ENCODE data around the gene CARD19. TPM values are rescaled to one million over a fixed set of nuclear protein-coding genes. Genes with fewer than 3 reads are reported as not detected.

The CARD19 gene
- total and polyA plus RNA-seq, 9 of the 15 experiments (the other 6 are each of a cell fraction or from before 2014, with no cell fraction given), result 0.90 to 34.9 (median 14.6) TPM

GRCh38 chr9:93096131-93096802 is at the start of gene CARD19 (continued):
- TF ChIP-seq, protein P1, sequence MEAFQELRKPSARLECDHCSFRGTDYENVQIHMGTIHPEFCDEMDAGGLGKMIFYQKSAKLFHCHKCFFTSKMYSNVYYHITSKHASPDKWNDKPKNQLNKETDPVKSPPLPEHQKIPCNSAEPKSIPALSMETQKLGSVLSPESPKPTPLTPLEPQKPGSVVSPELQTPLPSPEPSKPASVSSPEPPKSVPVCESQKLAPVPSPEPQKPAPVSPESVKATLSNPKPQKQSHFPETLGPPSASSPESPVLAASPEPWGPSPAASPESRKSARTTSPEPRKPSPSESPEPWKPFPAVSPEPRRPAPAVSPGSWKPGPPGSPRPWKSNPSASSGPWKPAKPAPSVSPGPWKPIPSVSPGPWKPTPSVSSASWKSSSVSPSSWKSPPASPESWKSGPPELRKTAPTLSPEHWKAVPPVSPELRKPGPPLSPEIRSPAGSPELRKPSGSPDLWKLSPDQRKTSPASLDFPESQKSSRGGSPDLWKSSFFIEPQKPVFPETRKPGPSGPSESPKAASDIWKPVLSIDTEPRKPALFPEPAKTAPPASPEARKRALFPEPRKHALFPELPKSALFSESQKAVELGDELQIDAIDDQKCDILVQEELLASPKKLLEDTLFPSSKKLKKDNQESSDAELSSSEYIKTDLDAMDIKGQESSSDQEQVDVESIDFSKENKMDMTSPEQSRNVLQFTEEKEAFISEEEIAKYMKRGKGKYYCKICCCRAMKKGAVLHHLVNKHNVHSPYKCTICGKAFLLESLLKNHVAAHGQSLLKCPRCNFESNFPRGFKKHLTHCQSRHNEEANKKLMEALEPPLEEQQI (IDR thresholded peaks at IDR 0.05), result no peak
- no peak for TF ChIP-seq ZNF253 (CRISPR knock-in tag; conservative IDR thresholded peaks at IDR 0.05)
- TF ChIP-seq SIN3A (IDR thresholded peaks at IDR 0.05; ENCODE audit: borderline replicate concordance in 2 of 2, control insufficient read depth in 1 of 2, low read depth in 2 of 2, low read length in 2 of 2), result peak in 1 of 2 experiments; percentile 42; a peak in 1 of 4 replicates
- no peak for TF ChIP-seq MTA1 (IDR thresholded peaks at IDR 0.05; ENCODE audit: borderline replicate concordance)
- TF ChIP-seq SLC30A9 (CRISPR knock-in tag; IDR thresholded peaks at IDR 0.05), result no peak
- peak; percentile 53 for TF ChIP-seq CTBP1 (IDR thresholded peaks at IDR 0.05; ENCODE audit: borderline replicate concordance)
- no peak for TF ChIP-seq TSC22D4 (tag; IDR thresholded peaks at IDR 0.05)
- no peak for TF ChIP-seq MEF2D (tag; conservative IDR thresholded peaks at IDR 0.05; ENCODE audit: low read depth)
- no peak for TF ChIP-seq ZNF551 (CRISPR knock-in tag; IDR thresholded peaks at IDR 0.05)
- TF ChIP-seq ERF (CRISPR knock-in tag; IDR thresholded peaks at IDR 0.05), result peak; percentile 72; the same call in 1 of the 2 replicates
- TF ChIP-seq JUNB (CRISPR knock-in tag; conservative IDR thresholded peaks at IDR 0.05), result no peak
- TF ChIP-seq ZNF518B (CRISPR knock-in tag; IDR thresholded peaks at IDR 0.05), result no peak
- no peak for TF ChIP-seq ETS2 (tag; IDR thresholded peaks at IDR 0.05; ENCODE audit: borderline replicate concordance, poor library complexity, severe bottlenecking)
- peak; percentile 24 for TF ChIP-seq KDM5B (IDR thresholded peaks at IDR 0.05; ENCODE audit: insufficient replicate concordance, low read depth, low read length)
- no peak; the same call in 1 of the 2 replicates for TF ChIP-seq E2F3 (CRISPR knock-in tag; IDR thresholded peaks at IDR 0.05)
- no peak for TF ChIP-seq ZBTB2 (IDR thresholded peaks at IDR 0.05)
- no peak for TF ChIP-seq ZNF3 (CRISPR knock-in tag; IDR thresholded peaks at IDR 0.05)
- TF ChIP-seq FIP1L1 (IDR thresholded peaks at IDR 0.05; ENCODE audit: low read depth, low read length, poor library complexity, severe bottlenecking), result peak; percentile 31
- no peak for TF ChIP-seq ZFPM2 (CRISPR knock-in tag; IDR thresholded peaks at IDR 0.05)

All from K562 (cell line).